GM13977 (cell line): Measurements from ENCODE around the gene SKAP1.
"Not testable (repeated sequence)": the region's sequence is repeated elsewhere in the genome, so short reads cannot be mapped to it uniquely, and the experiment has no call there.

Source experiments
- DNase-seq: peaks from one replicate; pipeline ENCODE4 v3.0.0; 2012; ENCODE audit warnings: low spot score
- in situ Hi-C: fragments of 300-500 bp; cut with MboI; formaldehyde crosslinking; loops from one replicate; pipeline ENCODE4 v1.12.0; 2022; ENCODE audit warnings: low sequenced_read_pairs, low pct_unique_long_range_greater_than_20kb, mixed read lengths, inconsistent platforms; ENCODE audit not compliant: unreplicated experiment
- TF ChIP-seq, protein P1 (sequence below): IDR thresholded peaks from 2 replicates; pipeline ENCODE4 v1.5.1; 2012; ENCODE audit warnings: mild to moderate bottlenecking, control low read depth; ENCODE audit not compliant: insufficient read depth; ENCODE audit errors: extremely low read depth, missing control alignments

SKAP1 gene

DNA sequence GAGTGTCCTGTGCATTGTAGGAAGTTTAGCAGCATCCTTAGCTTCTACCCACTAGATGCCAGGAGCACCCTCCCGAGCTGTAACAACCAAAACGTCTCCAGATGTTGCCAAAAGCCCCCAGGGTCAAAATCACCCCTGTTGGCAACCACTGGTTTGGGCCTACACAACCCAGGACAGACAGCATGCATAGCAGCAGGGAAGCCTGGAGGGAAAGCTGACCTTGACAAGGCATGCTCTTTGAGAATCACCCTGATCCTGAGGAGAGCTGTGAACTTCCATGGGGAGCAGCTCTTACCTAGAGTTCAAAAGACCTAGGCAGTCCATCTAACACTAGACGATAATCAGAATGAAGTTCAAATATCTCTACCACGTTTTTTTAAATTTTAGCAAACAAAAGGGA lies 9.2 kb downstream of the SKAP1 start:
- in situ Hi-C loops, result no loop called here
- TF ChIP-seq, protein P1, sequence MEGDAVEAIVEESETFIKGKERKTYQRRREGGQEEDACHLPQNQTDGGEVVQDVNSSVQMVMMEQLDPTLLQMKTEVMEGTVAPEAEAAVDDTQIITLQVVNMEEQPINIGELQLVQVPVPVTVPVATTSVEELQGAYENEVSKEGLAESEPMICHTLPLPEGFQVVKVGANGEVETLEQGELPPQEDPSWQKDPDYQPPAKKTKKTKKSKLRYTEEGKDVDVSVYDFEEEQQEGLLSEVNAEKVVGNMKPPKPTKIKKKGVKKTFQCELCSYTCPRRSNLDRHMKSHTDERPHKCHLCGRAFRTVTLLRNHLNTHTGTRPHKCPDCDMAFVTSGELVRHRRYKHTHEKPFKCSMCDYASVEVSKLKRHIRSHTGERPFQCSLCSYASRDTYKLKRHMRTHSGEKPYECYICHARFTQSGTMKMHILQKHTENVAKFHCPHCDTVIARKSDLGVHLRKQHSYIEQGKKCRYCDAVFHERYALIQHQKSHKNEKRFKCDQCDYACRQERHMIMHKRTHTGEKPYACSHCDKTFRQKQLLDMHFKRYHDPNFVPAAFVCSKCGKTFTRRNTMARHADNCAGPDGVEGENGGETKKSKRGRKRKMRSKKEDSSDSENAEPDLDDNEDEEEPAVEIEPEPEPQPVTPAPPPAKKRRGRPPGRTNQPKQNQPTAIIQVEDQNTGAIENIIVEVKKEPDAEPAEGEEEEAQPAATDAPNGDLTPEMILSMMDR, result no peak
- no peak for DNase-seq

DNA sequence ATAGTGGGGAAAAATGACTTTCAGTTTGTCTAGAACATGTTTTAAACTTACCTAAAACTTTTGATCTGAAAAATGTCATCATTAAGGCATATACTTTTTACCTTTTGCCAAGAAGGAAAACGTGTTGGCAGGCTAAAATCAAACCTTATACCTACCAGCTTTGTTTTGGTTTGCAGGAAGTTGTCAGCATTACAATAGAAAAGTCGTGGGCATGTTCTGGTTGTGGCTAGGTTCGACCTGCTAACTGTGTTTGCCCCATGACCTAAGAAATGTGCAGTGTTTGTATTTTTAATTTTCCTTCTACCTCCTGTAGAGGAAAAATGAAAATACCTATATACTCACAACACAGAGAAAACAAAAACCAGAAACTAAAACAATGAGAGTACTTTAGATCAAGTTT lies 13.0 kb downstream of the SKAP1 start:
- TF ChIP-seq, protein P1, result no peak
- in situ Hi-C loops, result no loop called here
- DNase-seq, result no peak

DNA sequence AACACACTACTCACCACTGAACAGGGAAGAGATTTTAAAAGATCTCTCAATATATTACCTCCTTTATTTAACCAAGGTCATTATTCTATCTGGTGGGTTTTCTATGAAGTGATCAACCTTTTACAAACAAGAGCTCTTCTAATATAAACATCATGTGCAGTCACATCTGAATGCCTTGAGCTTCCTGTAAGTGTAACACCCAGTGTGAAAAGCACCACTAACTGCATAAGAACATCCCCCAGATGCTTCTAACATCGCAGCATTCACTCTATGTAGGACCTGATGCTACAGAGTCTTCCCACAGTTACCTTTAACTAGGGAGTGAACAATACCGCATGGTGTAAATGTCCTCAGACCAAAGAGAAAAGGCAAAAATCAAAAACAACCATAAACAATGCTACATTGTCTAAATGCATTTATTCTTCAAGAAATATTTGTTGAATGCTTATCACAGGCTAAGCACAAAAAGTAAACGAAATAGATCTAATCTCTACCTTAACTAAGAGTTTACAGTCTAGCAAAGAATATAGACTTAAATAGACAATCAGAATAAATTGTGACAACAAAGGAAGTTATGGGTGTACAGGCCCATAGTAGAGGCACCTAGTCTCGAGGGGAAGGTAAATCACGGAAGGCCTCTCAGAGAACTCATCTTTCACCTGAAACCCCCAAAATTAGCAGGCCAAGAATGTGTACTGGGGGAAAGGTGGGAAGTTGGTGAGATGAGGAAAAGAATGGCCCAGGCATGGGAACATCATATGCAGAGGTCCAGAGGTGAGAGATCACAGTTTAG lies 16.2 kb downstream of the SKAP1 start:
- TF ChIP-seq, protein P1, result no peak
- in situ Hi-C loops, result no loop called here
- DNase-seq, result no peak

DNA sequence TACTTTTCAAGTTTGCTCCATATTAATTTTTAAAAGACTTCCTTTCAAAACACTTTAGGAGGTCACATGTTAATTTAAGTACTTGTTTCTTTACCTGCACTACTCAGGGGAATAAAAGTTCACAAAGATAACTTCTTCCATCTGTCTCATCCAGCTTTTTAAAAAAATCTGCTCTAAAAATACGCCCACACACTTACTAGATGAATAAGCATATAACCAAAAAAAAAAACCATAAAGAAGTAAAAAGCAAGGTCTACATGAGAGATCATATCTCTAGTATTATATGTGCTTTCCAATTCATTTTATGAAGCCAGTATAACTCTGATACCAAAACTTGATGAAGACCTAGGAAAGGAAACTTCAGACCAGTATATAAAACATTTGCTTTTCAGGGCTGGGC lies 17.2 kb downstream of the SKAP1 start:
- in situ Hi-C loops, result no loop called here
- TF ChIP-seq, protein P1, result no peak
- no peak for DNase-seq

DNA sequence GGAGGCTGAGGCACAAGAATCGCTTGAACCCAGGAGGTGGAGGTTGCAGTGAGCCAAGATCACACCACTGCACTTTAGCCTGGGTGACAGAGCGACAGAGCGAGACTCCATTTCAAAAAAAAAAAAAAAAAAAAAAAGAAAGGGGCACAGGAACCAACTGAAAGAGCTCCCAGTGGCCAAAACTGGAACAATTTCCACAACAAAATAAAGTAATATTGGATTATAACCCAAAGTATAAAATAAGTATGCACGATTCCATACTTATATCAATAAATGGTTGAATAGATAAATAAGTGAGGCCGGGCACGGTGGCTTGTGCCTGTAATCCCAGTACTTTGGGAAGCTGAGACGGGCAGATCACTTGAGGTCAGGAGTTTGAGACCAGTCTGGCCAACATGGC lies 19.2 kb downstream of the SKAP1 start:
- in situ Hi-C loops, DNase-seq: not testable (repeated sequence)

DNA sequence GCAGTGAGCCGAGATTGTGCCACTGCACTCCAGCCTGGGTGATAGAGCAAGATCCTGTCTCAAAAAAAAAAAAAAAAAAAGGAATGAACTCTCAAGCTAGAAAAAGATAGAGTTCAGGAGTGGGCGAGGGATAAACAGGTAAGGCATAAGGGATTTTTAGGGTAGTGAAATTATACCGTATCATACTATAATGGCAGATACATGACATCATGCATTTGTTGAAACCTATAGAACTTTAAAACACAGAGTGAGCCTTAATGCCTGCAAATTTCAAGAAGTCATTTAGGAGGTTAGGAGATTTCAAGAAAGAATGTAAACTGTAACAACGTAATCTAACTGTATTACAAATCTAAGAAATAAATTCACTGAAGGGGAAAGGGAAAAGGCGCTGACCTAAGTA lies 20.4 kb downstream of the SKAP1 start:
- TF ChIP-seq, protein P1, result no peak
- in situ Hi-C loops, result no loop called here
- no peak for DNase-seq

DNA sequence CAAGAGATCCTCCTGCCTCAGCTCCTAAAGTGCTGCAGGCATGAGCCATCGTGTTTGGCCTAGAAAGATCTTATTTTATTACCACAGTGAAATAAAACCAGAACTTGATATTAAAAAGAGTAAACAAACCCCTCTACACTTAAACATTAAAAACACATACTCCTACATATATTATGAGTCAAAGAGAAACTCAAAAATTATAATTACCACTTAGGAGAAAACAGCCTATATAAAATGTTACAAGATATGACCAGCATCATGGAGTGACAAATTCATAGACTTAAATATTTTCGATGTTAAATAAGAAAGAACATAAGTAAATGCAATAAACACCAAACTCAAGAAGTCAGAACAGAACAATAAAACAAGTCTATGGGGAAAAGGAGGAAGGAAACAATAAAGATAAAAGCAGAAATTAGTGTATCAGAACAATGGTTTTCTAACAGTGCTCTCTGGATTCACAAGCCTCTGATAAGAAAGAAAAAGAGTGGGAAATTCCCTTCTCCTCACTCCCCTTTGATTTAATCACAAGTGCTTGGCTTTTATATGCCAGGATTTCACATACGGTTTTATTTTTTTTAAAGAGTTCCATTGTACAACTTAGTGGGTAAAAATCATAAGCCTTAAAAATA lies 23.0 kb downstream of the SKAP1 start:
- in situ Hi-C loops, result no loop called here
- no peak for DNase-seq
- TF ChIP-seq, protein P1, result no peak
